ENCODE results near the gene ADPRS. TPM values are rescaled to one million over a fixed set of nuclear protein-coding genes. Genes with fewer than 3 reads are reported as not detected.

Gene ADPRS
- total RNA-seq, 2 donors from 2014 or later = 17.0 to 21.2 TPM

DNA sequence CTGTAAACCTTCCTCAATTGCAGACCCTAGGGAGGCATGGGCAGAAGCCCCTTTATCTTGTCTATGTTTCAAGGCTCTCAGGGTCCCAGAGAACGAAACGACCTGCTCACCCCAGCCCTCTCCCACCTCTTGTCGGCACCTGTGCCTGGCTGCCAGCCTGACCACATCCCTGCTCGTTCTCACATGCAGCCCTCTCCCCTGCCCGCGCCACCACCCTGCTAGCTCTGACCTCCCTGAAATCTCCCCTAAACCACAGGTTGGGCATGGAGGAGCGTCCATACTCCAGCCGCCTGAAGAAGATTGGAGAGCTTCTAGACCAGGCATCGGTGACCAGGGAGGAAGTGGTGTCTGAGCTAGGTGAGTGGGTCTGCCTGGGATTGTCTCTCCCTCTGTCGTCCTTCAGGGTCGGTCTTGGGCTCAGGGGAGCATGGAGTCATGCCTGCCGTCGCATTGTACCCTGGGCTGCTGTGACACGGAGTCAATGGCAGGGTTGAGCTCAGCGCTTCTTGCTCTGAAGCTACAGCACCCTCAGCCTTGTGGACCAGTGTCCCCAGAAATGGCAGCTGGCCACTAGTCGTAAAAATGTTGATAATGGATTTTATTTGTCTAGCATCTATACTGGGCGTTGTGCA is 3.6 kb downstream of the ADPRS start:
- peaks cover 2% of the 10 kb centered on the region for H3K36me3 Mint-ChIP-seq (ENCODE audit: low read depth)
- DNase-seq (no peak), ATAC-seq (no peak)
- no peaks in the 10 kb centered on the region for H3K9me3 ChIP-seq (ENCODE audit: control insufficient read depth, low read length, poor library complexity, severe bottlenecking)
- peaks cover 9% of the 10 kb centered on the region for H3K4me1 Mint-ChIP-seq
- no peak overlapping the region for H3K4me3 Mint-ChIP-seq
- no peak overlapping the region for H3K27ac Mint-ChIP-seq
- H3K27me3 Mint-ChIP-seq = no peaks in the 10 kb centered on the region

DNA sequence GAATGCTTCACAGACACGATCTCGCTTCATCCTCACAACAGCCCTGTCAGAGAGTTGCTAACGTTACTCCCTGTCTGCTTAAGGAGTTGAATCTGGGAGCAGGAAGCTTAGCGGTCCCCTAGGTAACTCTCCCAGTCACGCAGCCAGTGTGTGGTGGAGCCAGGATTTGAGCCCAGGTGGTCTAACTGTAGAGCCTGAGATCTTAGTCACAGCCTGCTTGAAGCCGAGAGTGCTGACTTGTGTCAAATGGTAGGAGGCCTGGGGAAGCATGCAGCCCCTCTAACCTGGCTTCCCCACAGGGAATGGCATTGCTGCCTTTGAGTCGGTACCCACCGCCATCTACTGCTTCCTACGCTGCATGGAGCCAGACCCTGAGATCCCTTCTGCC is 4.1 kb downstream of the ADPRS start:
- H3K4me1 Mint-ChIP-seq = peaks cover 9% of the 10 kb centered on the region
- no peak overlapping the region for H3K27ac Mint-ChIP-seq
- DNase-seq (no peak), ATAC-seq (no peak)
- no peaks in the 10 kb centered on the region for H3K27me3 Mint-ChIP-seq
- H3K4me3 Mint-ChIP-seq = no peak overlapping the region
- H3K36me3 Mint-ChIP-seq (ENCODE audit: low read depth) = peaks cover 2% of the 10 kb centered on the region
- no peaks in the 10 kb centered on the region for H3K9me3 ChIP-seq (ENCODE audit: control insufficient read depth, low read length, poor library complexity, severe bottlenecking)

DNA sequence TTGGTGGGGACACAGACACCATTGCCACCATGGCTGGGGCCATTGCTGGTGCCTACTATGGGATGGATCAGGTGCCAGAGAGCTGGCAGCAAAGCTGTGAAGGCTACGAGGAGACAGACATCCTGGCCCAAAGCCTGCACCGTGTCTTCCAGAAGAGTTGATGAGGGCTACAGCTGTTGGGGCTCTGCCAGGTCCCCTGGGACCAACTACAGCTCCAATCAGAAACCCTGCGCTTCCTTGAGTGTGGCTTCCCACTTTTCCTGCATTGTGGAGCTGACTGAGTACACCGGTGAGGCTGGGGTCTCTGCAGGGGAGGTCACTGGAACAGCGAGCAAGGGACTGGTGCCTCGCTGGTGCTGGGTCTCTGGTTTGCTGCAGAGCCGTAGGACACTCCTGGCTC is 4.5 kb downstream of the ADPRS start:
- Mint-ChIP-seq H3K36me3 (ENCODE audit: low read depth) (peaks cover 2% of the 10 kb centered on the region), H3K4me3 (no peak overlapping the region), H3K4me1 (peaks cover 9% of the 10 kb centered on the region), H3K27me3 (no peaks in the 10 kb centered on the region), H3K27ac (no peak overlapping the region)
- ATAC-seq = no peak
- no peaks in the 10 kb centered on the region for H3K9me3 ChIP-seq (ENCODE audit: control insufficient read depth, low read length, poor library complexity, severe bottlenecking)
- no peak for DNase-seq

DNA sequence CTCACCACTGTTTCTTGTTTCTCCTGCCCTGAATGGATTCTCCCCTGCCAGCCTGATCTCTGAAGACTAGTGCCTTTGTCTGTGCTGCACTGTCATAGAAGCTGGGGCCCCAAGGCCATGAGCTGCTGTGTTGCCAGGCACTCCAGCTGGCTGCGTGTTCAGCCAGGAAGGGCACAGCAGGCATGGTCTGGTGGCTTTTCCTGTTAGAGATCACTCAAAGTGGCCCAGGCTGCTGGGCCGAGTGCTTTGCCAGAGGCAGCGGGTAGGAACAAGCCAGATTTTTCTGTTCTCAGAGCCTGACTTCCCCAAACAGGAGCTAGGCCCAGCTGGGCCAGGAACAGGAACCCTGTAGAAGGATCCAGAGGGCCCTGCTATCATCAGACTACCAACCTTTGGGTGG is 5.2 kb downstream of the ADPRS start:
- no peak overlapping the region for H3K27ac Mint-ChIP-seq
- no peaks in the 10 kb centered on the region for H3K9me3 ChIP-seq (ENCODE audit: control insufficient read depth, low read length, poor library complexity, severe bottlenecking)
- H3K27me3 Mint-ChIP-seq = no peaks in the 10 kb centered on the region
- no peak for DNase-seq
- H3K36me3 Mint-ChIP-seq (ENCODE audit: low read depth) = peaks cover 2% of the 10 kb centered on the region
- no peak overlapping the region for H3K4me3 Mint-ChIP-seq
- peaks cover 9% of the 10 kb centered on the region for H3K4me1 Mint-ChIP-seq
- ATAC-seq = no peak

DNA sequence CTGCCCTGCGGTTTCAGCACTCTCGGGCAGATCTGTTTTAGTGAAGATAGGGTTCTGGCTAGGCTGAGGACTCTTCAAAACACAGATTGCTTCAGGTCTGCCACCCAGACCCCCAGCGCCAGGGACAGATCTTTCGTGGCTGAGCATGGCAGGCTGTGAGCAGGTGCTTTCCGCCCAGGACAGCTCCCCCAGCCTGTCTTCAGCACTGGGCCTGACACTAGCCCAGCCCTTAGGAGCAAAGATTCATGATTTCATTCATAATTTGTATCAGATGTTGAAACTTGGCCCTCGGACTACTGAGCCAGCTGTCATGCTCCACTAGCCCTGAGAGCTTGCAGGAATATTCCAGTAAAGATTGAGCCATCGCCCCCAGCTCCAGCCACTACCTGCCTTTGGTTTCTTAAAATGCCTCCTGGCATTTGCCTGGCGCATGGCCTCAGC is 5.9 kb downstream of the ADPRS start:
- ATAC-seq (no peak), DNase-seq (no peak)
- H3K4me3 Mint-ChIP-seq = no peak overlapping the region
- no peaks in the 10 kb centered on the region for H3K9me3 ChIP-seq (ENCODE audit: control insufficient read depth, low read length, poor library complexity, severe bottlenecking)
- no peak overlapping the region for H3K27ac Mint-ChIP-seq
- no peaks in the 10 kb centered on the region for H3K27me3 Mint-ChIP-seq
- peaks cover 7% of the 10 kb centered on the region for H3K4me1 Mint-ChIP-seq
- H3K36me3 Mint-ChIP-seq (ENCODE audit: low read depth) = no peaks in the 10 kb centered on the region

DNA sequence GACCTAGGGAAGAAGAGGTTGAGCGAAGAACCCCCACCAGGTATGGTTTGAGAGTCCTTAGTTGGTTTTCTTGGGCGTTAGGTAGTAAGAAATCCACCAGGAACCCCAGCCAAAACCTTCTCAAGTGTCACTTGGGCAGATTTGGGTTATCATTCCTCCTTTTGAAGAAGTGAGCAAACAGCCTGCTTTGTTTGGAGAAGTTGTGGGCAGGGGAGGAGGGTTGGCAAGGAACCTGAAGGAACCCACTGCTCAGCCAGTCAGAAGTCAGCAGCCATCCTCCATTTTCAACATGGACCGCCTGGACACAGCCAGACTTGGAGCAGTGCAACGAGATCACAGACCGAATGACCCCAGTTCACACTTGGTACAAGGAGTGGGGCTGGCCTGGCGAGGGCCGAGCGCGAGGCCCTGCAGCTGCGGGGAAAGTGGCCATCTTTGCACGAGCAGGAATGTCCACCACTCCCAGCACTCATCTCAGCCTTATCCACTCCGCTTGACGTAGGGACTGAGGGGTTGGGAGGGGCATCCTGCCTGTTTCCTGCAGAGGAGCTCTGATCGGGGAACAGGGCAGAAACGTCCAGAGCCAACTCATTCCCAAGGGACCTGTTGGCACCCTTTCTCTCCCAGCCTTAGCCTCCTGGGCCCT is 7.2 kb downstream of the ADPRS start:
- H3K36me3 Mint-ChIP-seq (ENCODE audit: low read depth) = no peaks in the 10 kb centered on the region
- H3K4me3 Mint-ChIP-seq = no peak overlapping the region
- ATAC-seq = no peak
- peaks cover 4% of the 10 kb centered on the region for H3K4me1 Mint-ChIP-seq
- DNase-seq = no peak
- H3K9me3 ChIP-seq (ENCODE audit: control insufficient read depth, low read length, poor library complexity, severe bottlenecking) = no peaks in the 10 kb centered on the region
- H3K27ac Mint-ChIP-seq = peak overlapping the region; percentile 56
- no peaks in the 10 kb centered on the region for H3K27me3 Mint-ChIP-seq

DNA sequence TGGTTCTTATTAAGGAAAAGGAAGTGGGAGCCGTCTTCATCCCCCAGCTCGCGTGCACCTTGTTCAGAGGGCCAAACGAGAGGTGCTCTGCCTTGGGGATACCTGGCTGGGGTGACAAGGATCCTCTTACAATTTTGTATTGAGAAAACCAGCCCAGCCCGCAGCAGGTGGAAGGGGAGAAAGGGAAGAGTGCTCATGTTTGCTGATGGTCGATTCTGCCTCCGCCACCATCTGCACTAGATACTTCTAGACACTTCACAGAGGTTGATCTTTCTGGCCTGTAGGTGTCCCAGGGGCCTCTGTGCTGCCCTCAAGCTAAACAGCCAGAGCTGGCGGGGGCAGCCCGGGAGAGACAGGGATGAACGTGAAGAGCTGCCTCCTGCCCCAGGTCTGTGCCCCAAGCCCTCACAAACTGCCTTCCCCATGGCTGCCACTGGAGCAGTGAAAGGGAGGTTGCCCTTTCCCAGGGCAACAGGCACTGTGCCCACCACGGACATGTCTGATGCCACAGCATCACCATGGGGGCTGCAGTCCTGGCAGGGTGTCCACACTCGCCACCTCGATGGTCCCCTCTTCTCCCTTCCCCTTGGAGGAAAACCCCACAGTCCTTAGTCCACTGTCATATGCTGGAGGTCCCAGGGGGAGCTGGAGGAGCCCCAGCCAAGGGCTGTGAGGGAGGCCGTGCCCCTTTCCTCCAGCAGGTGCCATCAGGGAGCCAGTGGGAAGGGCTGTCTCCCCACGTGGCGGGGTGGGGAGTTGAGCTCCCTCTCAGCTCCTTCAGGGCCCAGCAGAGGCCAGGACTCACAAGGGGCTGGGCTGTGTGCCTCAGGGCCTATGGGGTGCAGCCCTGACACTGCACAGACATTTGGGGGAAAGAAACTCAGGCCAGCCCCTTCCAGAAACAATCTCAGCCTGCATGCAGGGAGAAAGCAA is 8.1 kb downstream of the ADPRS start:
- H3K27me3 Mint-ChIP-seq = no peaks in the 10 kb centered on the region
- peaks cover 7% of the 10 kb centered on the region for H3K4me1 Mint-ChIP-seq
- no peaks in the 10 kb centered on the region for H3K9me3 ChIP-seq (ENCODE audit: control insufficient read depth, low read length, poor library complexity, severe bottlenecking)
- DNase-seq = no peak
- ATAC-seq = no peak
- peak overlapping the region; percentile 56 for H3K27ac Mint-ChIP-seq
- H3K4me3 Mint-ChIP-seq = no peak overlapping the region
- H3K36me3 Mint-ChIP-seq (ENCODE audit: low read depth) = no peaks in the 10 kb centered on the region

DNA sequence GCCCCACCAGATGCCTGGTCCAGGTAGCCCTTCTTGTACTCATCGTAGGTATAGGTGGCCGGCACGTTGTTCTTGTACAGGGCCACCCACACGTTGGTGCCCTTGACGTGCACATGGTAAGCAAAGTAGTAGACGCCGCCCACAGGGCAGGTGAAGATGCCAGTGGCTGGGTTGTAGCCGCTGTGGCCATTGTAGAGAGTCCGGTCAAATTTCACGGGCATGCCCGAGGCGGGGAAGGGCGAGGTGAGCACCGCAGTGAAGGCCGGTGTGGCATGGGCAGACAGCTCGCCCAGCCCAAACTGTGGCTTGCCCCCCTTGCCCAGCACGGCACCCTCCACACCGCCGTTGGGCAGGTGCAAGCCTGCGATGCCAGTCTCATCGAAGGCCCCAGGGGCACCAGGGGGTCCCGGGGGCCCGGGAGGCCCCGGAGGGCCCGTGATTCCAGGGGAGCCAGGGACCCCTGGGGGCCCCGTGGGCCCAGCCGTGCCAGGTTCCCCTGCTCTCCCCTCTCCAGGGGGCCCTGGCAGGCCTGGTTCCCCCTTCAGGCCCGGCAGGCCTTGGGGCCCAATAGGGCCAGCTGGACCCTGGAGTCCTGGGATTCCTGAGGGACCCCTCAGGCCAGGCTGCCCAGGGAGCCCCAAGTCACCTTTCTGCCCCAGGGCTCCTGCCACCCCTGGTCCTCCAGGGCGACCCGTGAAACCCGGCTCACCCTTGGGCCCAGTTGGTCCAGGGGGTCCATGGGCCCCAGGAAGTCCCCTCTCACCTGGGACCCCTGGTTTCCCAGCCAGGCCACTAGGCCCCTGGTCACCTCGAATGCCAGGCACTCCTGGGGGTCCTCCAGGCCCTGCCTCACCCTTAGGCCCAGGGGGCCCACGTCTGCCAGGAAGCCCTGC is 9.2 kb downstream of the ADPRS start:
- H3K27me3 Mint-ChIP-seq = no peaks in the 10 kb centered on the region
- no peak overlapping the region for H3K27ac Mint-ChIP-seq
- H3K4me3 Mint-ChIP-seq = no peak overlapping the region
- ATAC-seq (no peak), DNase-seq (no peak)
- H3K9me3 ChIP-seq (ENCODE audit: control insufficient read depth, low read length, poor library complexity, severe bottlenecking) = no peaks in the 10 kb centered on the region
- H3K4me1 Mint-ChIP-seq = peaks cover 7% of the 10 kb centered on the region
- H3K36me3 Mint-ChIP-seq (ENCODE audit: low read depth) = no peaks in the 10 kb centered on the region

DNA sequence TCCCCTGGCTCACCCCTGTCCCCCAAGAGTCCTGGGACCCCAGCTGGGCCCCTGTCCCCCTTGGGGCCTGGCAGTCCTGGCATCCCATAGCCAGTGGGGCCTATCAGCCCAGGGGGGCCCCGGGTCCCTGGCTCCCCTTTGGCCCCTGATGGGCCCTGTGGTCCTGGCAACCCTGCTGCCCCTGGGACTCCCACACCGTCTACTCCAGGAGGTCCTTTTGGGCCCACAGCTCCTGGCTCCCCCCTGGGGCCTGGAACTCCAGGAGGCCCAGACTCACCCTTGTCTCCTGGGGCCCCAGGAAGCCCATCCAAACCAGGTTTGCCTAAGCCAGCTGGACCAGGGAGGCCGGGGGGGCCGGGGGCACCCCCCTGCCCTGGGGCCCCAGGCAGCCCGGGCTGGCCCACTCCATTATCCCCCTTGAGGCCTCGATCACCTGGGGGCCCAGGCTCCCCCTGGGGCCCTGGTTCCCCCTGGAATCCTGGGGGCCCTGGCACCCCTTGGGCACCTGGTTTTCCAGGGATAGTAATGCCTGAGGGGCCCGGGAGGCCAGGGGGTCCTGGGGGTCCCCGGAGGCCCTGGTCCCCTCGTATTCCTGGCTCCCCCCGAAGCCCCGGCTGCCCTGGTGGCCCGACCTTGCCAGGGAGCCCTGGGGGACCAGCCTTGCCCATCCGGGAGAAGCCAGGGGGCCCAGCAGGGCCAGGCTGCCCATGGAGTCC is 10.1 kb downstream of the ADPRS start:
- no peak overlapping the region for H3K4me3 Mint-ChIP-seq
- peaks cover 5% of the 10 kb centered on the region for H3K4me1 Mint-ChIP-seq
- no peaks in the 10 kb centered on the region for H3K9me3 ChIP-seq (ENCODE audit: control insufficient read depth, low read length, poor library complexity, severe bottlenecking)
- ATAC-seq (no peak), DNase-seq (no peak)
- no peaks in the 10 kb centered on the region for H3K27me3 Mint-ChIP-seq
- no peaks in the 10 kb centered on the region for H3K36me3 Mint-ChIP-seq (ENCODE audit: low read depth)
- no peak overlapping the region for H3K27ac Mint-ChIP-seq

DNA sequence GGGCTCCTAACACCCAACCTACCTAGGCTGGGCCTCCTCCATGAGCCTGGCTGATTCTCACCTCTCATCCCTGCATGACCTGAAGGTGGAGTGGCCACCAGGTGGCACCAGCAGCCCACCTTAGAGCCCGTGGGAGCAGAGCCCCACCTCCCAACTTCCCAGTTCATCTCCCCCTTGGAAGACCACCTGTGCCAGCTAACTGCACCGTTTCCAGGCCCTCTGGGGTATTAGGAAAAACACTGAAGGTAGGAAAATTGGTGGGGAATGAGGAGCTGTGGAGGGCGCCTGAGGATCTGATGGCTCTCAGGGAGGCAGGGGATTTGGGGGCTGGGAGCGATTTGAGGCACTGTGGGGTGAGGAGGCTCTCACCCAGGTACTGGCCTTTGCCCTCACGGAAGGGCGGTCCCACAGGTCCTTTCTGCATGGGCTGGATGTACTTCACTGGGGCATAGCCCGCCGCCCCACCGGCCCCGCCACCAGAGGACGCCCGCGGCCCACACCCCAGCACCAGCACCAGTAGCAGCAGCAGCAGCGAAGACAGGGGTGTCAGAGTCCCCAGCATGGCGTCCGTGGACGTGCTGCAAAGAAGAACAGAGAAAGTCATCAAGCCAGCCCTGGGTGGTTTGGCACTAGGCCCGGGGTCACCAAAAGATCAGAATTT is 11.1 kb downstream of the ADPRS start:
- Mint-ChIP-seq H3K27me3 (no peaks in the 10 kb centered on the region), H3K4me3 (no peak overlapping the region), H3K27ac (no peak overlapping the region), H3K36me3 (ENCODE audit: low read depth) (no peaks in the 10 kb centered on the region), H3K4me1 (peaks cover 5% of the 10 kb centered on the region)
- DNase-seq (peak; percentile 52 to 69 (median 58)), ATAC-seq (peak; percentile 92)
- H3K9me3 ChIP-seq (ENCODE audit: control insufficient read depth, low read length, poor library complexity, severe bottlenecking) = no peaks in the 10 kb centered on the region

DNA sequence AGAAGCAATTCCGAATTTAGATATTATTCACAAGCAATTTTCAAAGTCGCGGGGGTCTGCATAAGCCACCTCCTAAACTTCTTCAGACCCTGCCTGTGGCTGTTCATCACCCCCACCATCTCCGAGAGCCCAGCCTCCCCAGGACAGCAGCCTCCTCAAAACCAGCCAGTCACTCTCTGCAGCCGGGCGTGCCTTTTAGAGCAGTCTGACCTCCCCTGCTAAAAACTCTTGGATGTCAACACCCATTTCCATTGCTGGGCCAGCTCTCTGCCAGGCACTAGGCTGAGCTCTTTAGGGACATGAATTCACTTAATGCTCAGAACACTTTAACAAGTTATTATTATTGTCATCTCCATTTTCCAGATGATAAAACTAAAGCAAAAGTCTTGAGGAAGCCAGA is 11.7 kb downstream of the ADPRS start:
- no peak for ATAC-seq
- no peak for DNase-seq
- Mint-ChIP-seq H3K36me3 (ENCODE audit: low read depth) (no peaks in the 10 kb centered on the region), H3K4me3 (no peak overlapping the region), H3K27me3 (no peaks in the 10 kb centered on the region), H3K4me1 (peaks cover 5% of the 10 kb centered on the region), H3K27ac (no peak overlapping the region)
- no peaks in the 10 kb centered on the region for H3K9me3 ChIP-seq (ENCODE audit: control insufficient read depth, low read length, poor library complexity, severe bottlenecking)

DNA sequence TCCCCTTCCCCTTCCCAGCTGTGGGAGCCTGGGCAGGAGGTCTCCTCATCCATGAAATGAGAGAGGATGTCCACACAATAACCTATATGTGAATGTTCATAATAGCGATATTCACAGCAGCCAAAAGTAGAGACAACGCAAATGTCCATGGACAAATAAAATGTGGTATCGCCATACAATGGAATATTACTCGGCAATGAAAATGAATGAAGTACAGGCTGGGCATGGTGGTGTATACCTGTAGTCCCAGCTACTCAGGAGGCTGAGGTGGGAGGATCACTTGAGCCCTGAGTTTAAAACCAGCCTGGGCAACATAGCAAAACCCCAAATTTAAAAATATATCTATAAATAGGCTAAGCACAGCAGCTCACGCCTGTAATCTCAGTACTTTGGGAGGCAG is 12.9 kb downstream of the ADPRS start:
- Mint-ChIP-seq H3K4me1 (peaks cover 5% of the 10 kb centered on the region), H3K27me3 (no peaks in the 10 kb centered on the region), H3K4me3 (no peak overlapping the region), H3K36me3 (ENCODE audit: low read depth) (no peaks in the 10 kb centered on the region), H3K27ac (peak overlapping the region; percentile 61)
- ATAC-seq (no peak), DNase-seq (no peak)
- H3K9me3 ChIP-seq (ENCODE audit: control insufficient read depth, low read length, poor library complexity, severe bottlenecking) = no peaks in the 10 kb centered on the region
